ENCODE measurements around the gene SLC2A2. TPM values are rescaled to one million over a fixed set of nuclear protein-coding genes. Genes with fewer than 3 reads are reported as not detected.

Gene SLC2A2
- total RNA-seq: not detected

DNA sequence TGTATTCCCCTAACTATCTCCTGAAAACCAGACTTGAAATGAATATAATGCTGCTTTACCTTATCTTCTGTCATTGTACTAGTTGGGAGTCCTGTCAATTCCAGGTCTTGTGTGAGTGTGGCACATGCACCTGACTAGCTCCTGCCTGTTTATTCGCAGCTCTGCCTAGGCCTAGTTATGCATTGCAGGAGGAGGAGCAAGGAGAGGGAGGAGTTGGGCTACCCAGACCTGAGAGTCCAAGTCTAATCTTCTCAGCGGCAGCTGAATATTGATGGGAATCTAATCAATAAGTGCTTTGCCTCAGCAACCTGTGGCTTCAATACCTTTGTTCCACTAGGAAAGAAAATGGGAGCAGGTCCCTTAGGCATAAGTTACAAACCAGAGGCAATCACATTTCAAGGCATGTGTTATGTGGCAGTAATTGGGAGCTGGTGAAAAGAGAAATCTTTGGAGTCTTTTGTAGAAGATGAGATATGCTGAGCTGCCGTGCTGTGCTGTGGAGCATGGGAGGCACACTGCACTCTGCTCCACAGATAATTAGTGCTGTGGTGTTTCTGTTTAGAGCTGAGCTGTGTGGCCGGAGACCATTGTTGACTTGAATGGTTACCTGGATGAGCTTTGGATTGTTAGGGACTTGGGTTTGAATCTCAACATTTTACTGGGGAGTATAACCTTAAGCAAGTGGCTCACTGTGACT lies at the start of gene SLC2A2:
TSS of gene SLC2A2 (minus strand) at position 124 of the 697 bp plus-strand sequence. CDS start at position 74, 50 bp downstream.
- no peak for DNase-seq (ENCODE audit: low spot score)
- TF ChIP-seq, protein P1, sequence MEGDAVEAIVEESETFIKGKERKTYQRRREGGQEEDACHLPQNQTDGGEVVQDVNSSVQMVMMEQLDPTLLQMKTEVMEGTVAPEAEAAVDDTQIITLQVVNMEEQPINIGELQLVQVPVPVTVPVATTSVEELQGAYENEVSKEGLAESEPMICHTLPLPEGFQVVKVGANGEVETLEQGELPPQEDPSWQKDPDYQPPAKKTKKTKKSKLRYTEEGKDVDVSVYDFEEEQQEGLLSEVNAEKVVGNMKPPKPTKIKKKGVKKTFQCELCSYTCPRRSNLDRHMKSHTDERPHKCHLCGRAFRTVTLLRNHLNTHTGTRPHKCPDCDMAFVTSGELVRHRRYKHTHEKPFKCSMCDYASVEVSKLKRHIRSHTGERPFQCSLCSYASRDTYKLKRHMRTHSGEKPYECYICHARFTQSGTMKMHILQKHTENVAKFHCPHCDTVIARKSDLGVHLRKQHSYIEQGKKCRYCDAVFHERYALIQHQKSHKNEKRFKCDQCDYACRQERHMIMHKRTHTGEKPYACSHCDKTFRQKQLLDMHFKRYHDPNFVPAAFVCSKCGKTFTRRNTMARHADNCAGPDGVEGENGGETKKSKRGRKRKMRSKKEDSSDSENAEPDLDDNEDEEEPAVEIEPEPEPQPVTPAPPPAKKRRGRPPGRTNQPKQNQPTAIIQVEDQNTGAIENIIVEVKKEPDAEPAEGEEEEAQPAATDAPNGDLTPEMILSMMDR (IDR thresholded peaks at IDR 0.05): no peak
- no peak within 1 kb of the TSS for H3K4me3 ChIP-seq
- peaks cover 0 to 21% of the 10 kb centered on the region in 2 donors for H3K4me1 ChIP-seq
- H3K27ac ChIP-seq: no peak within 1 kb of the TSS
- H3K9me3 ChIP-seq: no peaks in the 10 kb centered on the region
- H3K27me3 ChIP-seq: no peaks in the 10 kb centered on the region
- no peaks in the 10 kb centered on the region for H3K36me3 ChIP-seq

GRCh38 chr3:171072432-171072831 lies 45.9 kb upstream of the SLC2A2 start:
- no peak overlapping the region for H3K4me3 ChIP-seq
- no peak for DNase-seq (ENCODE audit: low spot score)
- TF ChIP-seq, protein P1 (IDR thresholded peaks at IDR 0.05): no peak
- H3K27ac ChIP-seq: no peak overlapping the region
- H3K4me1 ChIP-seq: no peaks in the 10 kb centered on the region
- H3K9me3 ChIP-seq: no peaks in the 10 kb centered on the region
- H3K27me3 ChIP-seq: no peaks in the 10 kb centered on the region
- no peaks in the 10 kb centered on the region for H3K36me3 ChIP-seq

GRCh38 chr3:171068658-171069057 lies 42.1 kb upstream of the SLC2A2 start:
- Histone ChIP-seq H3K27me3 (no peaks in the 10 kb centered on the region), H3K4me1 (no peaks in the 10 kb centered on the region), H3K36me3 (no peaks in the 10 kb centered on the region), H3K27ac (no peak overlapping the region), H3K4me3 (no peak overlapping the region), H3K9me3 (no peaks in the 10 kb centered on the region)
- DNase-seq (ENCODE audit: low spot score): no peak
- TF ChIP-seq, protein P1 (IDR thresholded peaks at IDR 0.05): no peak

GRCh38 chr3:171066206-171066605 lies 39.7 kb upstream of the SLC2A2 start:
- DNase-seq (ENCODE audit: low spot score): no peak
- Histone ChIP-seq H3K36me3 (no peaks in the 10 kb centered on the region), H3K27me3 (no peaks in the 10 kb centered on the region), H3K4me1 (no peaks in the 10 kb centered on the region), H3K27ac (no peak overlapping the region), H3K4me3 (no peak overlapping the region), H3K9me3 (no peaks in the 10 kb centered on the region)
- TF ChIP-seq, protein P1 (IDR thresholded peaks at IDR 0.05): no peak

DNA sequence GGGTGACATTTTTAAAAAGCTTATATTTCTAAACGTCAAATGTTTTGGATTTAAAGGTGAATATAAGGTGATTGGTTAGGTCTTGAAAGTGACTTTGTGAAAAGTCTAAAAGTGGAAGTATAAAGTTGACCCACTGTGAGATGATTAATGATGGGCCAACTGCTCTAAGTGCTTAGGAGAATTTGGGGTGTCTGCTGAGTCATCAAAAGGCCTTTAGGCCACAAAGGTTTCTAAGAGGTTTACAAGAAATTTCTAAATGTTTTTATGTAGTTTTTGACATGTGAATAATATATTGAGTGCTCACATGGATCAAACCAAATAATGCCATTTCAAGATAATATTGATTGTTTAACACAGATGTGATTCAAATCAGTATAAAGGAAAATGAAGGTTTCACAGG lies 39.2 kb upstream of the SLC2A2 start:
- no peaks in the 10 kb centered on the region for H3K4me1 ChIP-seq
- H3K4me3 ChIP-seq: no peak overlapping the region
- no peaks in the 10 kb centered on the region for H3K9me3 ChIP-seq
- TF ChIP-seq, protein P1 (IDR thresholded peaks at IDR 0.05): no peak
- no peaks in the 10 kb centered on the region for H3K36me3 ChIP-seq
- H3K27me3 ChIP-seq: no peaks in the 10 kb centered on the region
- H3K27ac ChIP-seq: no peak overlapping the region
- no peak for DNase-seq (ENCODE audit: low spot score)

DNA sequence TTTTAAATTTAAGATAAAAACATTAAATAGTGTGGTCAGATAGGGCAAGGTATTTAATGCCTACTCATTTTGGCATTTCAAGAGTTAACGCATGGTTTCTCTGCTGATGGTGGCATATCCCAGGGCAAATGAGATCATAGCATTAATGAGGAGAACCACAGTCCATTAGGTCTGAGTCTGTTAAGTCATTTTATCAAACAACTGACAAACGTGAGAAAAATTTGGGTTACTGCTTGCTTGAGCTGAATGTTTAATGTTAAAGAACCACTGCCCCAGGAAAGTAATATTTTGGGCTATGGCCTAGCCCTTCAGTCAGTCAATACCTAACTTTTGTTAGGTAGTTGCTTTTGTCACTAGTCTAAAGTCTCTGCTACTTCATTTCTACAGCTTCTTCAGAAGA lies 37.9 kb upstream of the SLC2A2 start:
- Histone ChIP-seq H3K9me3 (no peaks in the 10 kb centered on the region), H3K27me3 (no peaks in the 10 kb centered on the region), H3K4me1 (no peaks in the 10 kb centered on the region), H3K36me3 (no peaks in the 10 kb centered on the region), H3K27ac (no peak overlapping the region), H3K4me3 (no peak overlapping the region)
- TF ChIP-seq, protein P1 (IDR thresholded peaks at IDR 0.05): no peak
- no peak for DNase-seq (ENCODE audit: low spot score)

Data from right atrium auricular region (tissue), 2 donors.